ENCODE measurements around the gene ZP3. TPM values are rescaled to one million over a fixed set of nuclear protein-coding genes. Genes with fewer than 3 reads are reported as not detected.
"Not testable (repeated sequence)": the region's sequence is repeated elsewhere in the genome, so short reads cannot be mapped to it uniquely, and the experiment has no call there.

The ZP3 gene
- total RNA-seq, 4 donors from 2014 or later = 1.9 to 5.9 TPM; not detected in 2

DNA sequence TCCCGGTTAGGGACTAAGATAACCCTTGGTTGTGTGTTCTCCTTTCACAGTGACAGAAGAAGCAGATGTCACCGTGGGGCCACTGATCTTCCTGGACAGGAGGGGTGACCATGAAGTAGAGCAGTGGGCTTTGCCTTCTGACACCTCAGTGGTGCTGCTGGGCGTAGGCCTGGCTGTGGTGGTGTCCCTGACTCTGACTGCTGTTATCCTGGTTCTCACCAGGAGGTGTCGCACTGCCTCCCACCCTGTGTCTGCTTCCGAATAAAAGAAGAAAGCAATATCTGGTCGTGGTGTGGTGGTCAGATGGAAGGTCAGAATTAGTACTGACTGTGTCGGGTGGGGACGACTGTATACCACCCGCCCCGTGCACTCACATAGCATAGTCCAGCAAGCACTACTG lies 17.0 kb downstream of the ZP3 start:
- H3K27me3 ChIP-seq; H3K36me3 ChIP-seq; H3K27ac ChIP-seq; H3K4me1 ChIP-seq; DNase-seq; H3K9me3 ChIP-seq; intact Hi-C loops (cut with DNase I; ENCODE audit: low total_unique reads); H3K4me3 ChIP-seq: not testable (repeated sequence)

DNA sequence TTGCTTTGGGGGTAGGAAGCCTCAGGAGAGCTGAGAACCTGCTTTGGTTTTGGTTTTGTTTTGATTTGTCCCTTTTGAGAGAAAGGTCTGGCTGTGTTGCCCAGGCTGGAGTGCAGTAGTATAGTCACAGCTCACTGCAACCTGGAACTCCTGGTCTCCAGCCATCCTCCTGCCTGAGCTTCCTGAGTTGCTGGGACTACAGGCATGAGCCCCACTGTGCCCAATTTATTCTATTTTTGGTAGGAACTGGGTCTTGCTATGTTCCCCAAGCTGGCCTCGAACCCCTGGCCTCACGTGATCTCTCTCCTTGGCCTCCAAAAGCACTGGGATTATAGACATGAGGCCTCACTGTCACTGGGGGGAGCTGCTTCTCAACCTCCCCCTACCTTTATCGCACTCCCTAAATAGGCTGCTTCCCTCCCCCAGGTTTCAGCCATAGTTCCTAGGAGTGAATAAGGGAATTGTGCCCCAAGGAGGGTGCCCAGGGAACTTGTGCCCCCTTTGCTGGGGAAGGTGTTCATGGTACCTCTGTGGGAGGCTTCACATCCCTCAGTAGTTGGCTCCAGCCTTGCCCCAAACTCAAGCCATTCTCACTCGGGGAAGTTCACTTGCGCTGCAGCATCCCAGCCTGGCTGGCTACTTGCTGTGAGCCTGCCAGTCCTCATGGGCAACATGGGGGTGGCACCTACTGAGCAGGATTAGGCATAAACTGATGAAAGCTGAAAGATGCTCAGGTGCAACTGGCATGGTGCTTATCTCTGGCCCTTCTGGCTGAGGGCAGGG lies 18.1 kb downstream of the ZP3 start:
- H3K36me3 ChIP-seq; DNase-seq; H3K4me3 ChIP-seq; intact Hi-C loops (cut with DNase I; ENCODE audit: low total_unique reads); H3K27me3 ChIP-seq; H3K4me1 ChIP-seq; H3K27ac ChIP-seq; H3K9me3 ChIP-seq: not testable (repeated sequence)

DNA sequence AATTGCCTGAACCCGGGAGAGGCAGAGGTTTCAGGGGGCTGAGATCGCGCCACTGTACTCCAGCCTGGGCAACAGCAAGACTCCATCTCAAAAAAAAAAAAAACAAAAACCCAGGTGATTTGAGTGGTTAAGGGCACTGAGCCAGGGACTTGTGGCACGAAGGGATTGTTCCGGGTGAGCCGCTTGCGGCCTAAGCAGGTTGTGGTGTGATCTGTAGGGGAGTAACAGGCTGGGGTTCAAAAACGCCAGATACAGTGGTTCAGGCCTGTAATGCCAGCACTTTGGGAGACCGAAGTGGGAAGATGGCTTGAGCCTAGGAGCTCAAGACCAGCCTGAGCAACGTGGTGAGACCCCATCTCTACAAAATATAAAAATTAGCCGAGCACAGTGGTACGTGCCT lies 19.1 kb downstream of the ZP3 start:
- DNase-seq; H3K27ac ChIP-seq; intact Hi-C loops (cut with DNase I; ENCODE audit: low total_unique reads): not testable (repeated sequence)

DNA sequence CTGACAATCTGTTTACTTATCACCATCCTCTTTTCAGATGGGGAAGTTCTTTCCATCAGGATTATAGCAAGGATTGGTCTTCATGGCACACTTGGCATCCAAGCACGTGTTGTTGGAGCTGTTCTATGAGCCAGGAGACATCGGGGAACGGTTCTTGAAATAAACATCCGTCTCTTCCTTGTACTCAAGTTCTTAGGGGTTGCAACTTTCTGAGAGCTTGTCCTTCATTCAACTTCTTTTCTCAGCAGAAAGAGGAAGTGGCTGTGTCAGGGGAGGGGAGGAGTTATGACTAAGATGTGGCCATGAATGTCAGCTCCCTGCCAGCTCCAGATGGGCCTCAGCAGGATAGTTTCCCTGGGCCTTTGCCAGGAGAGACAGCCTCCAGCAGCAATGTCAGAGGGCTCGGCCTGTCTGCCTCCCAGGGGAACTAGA lies 20.8 kb downstream of the ZP3 start:
- H3K9me3 ChIP-seq; H3K27me3 ChIP-seq; DNase-seq; intact Hi-C loops (cut with DNase I; ENCODE audit: low total_unique reads); H3K4me3 ChIP-seq; H3K36me3 ChIP-seq; H3K4me1 ChIP-seq: not testable (repeated sequence)
- H3K27ac ChIP-seq = peak overlapping the region; percentile 33 to 39

More for the DNA sequence above, 19.1 kb downstream of the ZP3 start:
- not testable (repeated sequence) for H3K4me1 ChIP-seq, H3K4me3 ChIP-seq, H3K27me3 ChIP-seq, H3K36me3 ChIP-seq, H3K9me3 ChIP-seq

DNA sequence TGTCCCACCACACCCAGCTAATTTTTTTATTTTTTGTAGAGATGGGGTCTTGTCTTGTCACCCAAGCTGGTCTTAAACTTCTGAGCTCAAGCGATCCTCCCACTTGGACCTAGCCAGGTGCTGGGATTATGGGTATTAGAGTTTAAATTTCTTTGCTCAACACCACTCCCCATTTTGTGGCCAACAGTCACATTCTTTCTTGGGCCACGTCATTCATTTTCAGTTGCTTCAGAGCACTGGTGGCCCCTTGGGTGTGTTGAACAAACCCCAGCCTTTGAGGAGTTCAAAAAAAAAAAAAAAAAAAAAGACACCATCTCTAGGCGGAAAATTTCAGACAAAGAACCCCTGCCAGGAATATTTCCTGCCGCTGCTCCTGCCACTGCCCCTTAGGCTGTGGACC lies 32.3 kb downstream of the ZP3 start:
- intact Hi-C loops (cut with DNase I; ENCODE audit: low total_unique reads); H3K27ac ChIP-seq; DNase-seq; H3K27me3 ChIP-seq; H3K4me1 ChIP-seq; H3K36me3 ChIP-seq; H3K9me3 ChIP-seq; H3K4me3 ChIP-seq: not testable (repeated sequence)

- intact Hi-C loops (cut with DNase I; ENCODE audit: low total_unique reads); H3K9me3 ChIP-seq; H3K4me1 ChIP-seq; H3K4me3 ChIP-seq; H3K27ac ChIP-seq; DNase-seq; H3K36me3 ChIP-seq; H3K27me3 ChIP-seq: not testable (repeated sequence)
These were observed 33.8 kb downstream of the ZP3 start for GRCh38 chr7:76458504-76458903.

- intact Hi-C loops (cut with DNase I; ENCODE audit: low total_unique reads); H3K4me3 ChIP-seq; H3K9me3 ChIP-seq; H3K27me3 ChIP-seq; DNase-seq; H3K36me3 ChIP-seq; H3K4me1 ChIP-seq; H3K27ac ChIP-seq: not testable (repeated sequence)
These were observed 36.0 kb downstream of the ZP3 start for GRCh38 chr7:76460767-76461166.

GRCh38 chr7:76461464-76462101 lies 36.8 kb downstream of the ZP3 start, which contains the start of gene DTX2:
Gene DTX2 (plus strand): TSS chr7:76461709. CDS start chr7:76480510, 18,801 bp downstream.
- intact Hi-C loops (cut with DNase I; ENCODE audit: low total_unique reads); H3K36me3 ChIP-seq; H3K4me1 ChIP-seq; H3K9me3 ChIP-seq; H3K27me3 ChIP-seq: not testable (repeated sequence)
- peak within 1 kb of the TSS; percentile 50 to 67 for H3K4me3 ChIP-seq
- peak within 1 kb of the TSS; percentile 75 to 82 for H3K27ac ChIP-seq
- peak in 1 of 2 donors; percentile 51 for DNase-seq
- peak in 1 of 4 experiments; percentile 21 for TF ChIP-seq CTCF (IDR thresholded peaks at IDR 0.05)

GRCh38 chr7:76462271-76462882 lies 37.6 kb downstream of the ZP3 start:
- H3K9me3 ChIP-seq; H3K36me3 ChIP-seq; H3K4me3 ChIP-seq; DNase-seq; H3K4me1 ChIP-seq; H3K27ac ChIP-seq; intact Hi-C loops (cut with DNase I; ENCODE audit: low total_unique reads); H3K27me3 ChIP-seq: not testable (repeated sequence)

GRCh38 chr7:76464959-76465358 lies 40.2 kb downstream of the ZP3 start:
- H3K36me3 ChIP-seq; H3K27ac ChIP-seq; DNase-seq; H3K9me3 ChIP-seq; H3K4me1 ChIP-seq; intact Hi-C loops (cut with DNase I; ENCODE audit: low total_unique reads); H3K4me3 ChIP-seq; H3K27me3 ChIP-seq: not testable (repeated sequence)

DNA sequence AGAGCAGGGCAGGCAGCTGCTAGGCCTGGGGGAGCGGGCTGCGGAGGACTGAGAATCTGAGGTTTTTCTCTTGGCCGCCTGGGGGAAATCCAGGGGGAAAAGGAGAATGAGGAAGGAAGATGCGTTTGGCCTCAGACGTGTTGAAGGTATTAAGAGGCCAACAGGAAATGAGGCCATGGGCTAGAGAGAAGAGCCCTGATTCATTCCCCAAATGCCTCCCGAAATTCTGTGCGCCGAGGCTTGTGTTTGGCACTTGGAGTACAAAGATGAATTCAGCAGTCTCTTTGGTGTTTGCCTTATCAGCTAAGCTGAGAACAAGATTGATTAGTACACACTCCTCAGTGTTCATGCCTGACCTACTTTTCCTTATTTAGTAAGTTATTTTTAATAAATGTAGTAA lies 41.2 kb downstream of the ZP3 start:
- intact Hi-C loops (cut with DNase I; ENCODE audit: low total_unique reads) = not testable (repeated sequence)

DNA sequence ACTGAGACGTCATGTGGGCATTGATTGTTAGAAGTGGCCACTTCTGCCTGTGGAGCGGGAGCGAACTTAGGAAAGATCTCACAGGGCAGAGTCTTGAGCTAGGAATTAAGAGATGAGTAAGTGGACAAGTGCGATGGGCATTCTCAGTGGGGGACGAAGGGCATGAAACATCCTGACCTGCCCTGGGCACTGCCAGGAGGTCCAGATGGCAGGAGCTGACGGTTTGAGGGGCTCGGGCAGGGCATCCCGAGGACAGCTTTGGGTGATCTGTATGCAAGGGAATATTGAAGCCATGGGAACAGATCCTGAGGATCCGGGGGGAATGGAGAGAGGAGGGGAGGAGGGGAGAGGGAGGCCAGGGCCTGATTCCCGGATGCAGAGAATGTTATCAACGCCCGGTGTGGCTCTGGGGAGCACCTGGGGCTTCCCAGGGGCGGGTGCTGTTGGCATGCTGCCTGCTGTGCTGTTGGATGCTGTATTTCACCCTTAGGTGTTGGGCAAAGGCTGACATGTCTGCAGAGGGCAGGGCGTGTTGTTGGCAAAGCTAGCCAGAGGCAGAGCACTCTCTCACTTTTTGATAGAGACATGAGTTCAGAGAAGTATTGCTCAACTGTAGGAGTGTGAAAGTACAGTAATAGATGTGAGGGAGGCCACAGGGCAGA lies 43.1 kb downstream of the ZP3 start:
- H3K4me3 ChIP-seq; H3K4me1 ChIP-seq; H3K9me3 ChIP-seq; H3K27me3 ChIP-seq; H3K36me3 ChIP-seq; intact Hi-C loops (cut with DNase I; ENCODE audit: low total_unique reads): not testable (repeated sequence)
- H3K27ac ChIP-seq = peak overlapping the region in 1 of 2 donors; percentile 26
- DNase-seq = peak; percentile 21 to 35

More for the DNA sequence above, 41.2 kb downstream of the ZP3 start:
- H3K9me3 ChIP-seq, H3K4me1 ChIP-seq, H3K27me3 ChIP-seq, H3K36me3 ChIP-seq, DNase-seq, H3K4me3 ChIP-seq: not testable (repeated sequence)
- peak overlapping the region in 1 of 2 donors; percentile 83 for H3K27ac ChIP-seq
